H54 (cell line): ENCODE data around the gene FAM53C.
"Not testable (repeated sequence)": the region's sequence is repeated elsewhere in the genome, so short reads cannot be mapped to it uniquely, and the experiment has no call there.

Experiments
- DNase-seq: peaks from one replicate; pipeline ENCODE4 v3.0.0; 2011; ENCODE audit warnings: low spot score, mixed read lengths; ENCODE audit not compliant: insufficient read length
- FAIRE-seq: peaks from 3 replicates; lab custom pipeline; 2011; peaks lifted over from hg19 to GRCh38; lab: Jason Lieb, UNC
- POLR2A ChIP-seq: IDR thresholded peaks from 2 replicates; pipeline ENCODE4 v1.6.1; 2011; ENCODE audit warnings: low read depth, mild to moderate bottlenecking, low read length

FAM53C gene

DNA sequence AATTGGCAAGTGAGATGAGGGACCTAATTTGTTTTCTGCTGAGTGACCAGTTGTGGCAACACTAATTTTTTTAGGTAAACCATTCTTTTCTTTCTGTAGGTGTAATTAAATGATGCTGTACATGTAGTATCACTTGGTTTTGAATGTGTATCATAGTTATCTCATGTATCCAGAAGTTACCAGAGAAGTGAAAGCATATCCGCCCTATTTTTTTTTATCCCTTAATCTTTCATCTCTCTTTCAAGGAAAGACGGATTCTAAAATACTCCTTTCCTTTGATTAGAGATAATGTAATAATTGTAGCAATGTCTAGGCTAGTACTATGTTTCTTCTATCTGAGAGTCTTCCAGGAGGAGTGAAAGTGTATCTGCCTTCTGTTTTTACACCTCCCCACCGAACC is 21.6 kb downstream of the FAM53C start:
- DNase-seq (no peak), FAIRE-seq (no peak)
- TF ChIP-seq POLR2A = no peak

DNA sequence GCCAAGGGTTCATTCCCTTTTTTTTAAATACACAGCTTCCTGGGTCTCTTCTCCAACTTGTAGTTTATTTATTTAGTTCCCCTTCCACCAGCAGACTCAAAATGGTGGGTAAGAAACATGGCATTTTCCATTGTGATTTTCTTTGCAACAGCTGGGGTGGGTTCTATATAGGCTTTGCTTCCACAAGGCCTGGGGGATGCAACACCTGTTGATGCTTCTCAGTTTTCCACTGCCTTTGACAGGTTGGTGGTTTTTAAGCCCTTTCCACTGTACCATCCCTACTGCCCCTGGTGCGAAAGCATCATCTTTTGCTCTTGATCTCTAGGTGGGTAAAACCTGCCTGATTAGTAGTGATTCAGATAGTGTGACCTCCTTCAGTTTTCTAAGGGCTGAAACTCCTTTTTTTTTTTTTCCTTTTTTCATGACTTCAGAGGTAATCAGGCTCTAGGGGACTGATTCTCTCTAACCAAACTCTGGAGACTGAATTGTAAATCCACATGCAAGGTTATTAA is 22.9 kb downstream of the FAM53C start:
- TF ChIP-seq POLR2A = no peak
- FAIRE-seq (no peak), DNase-seq (no peak)

DNA sequence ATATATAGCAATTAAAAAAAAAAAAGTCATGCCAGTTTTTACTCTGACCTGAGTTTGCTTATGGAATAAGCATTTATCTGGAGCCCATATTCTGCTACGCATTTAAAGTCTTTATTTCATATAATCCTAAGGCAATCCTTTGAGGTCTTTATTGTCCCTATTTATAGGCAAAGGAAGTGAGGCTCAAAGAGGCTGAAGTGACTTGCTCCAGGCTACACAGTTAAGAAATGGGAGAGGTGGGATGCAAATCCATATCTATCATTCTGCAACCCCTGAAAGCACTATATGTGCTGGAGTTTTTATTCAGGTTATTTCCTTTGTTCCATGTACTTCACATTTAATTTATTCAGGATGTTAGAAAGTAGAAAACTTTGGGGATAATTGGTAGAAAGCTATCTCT is 26.5 kb downstream of the FAM53C start:
- DNase-seq = no peak
- no peak for TF ChIP-seq POLR2A
- FAIRE-seq = no peak

DNA sequence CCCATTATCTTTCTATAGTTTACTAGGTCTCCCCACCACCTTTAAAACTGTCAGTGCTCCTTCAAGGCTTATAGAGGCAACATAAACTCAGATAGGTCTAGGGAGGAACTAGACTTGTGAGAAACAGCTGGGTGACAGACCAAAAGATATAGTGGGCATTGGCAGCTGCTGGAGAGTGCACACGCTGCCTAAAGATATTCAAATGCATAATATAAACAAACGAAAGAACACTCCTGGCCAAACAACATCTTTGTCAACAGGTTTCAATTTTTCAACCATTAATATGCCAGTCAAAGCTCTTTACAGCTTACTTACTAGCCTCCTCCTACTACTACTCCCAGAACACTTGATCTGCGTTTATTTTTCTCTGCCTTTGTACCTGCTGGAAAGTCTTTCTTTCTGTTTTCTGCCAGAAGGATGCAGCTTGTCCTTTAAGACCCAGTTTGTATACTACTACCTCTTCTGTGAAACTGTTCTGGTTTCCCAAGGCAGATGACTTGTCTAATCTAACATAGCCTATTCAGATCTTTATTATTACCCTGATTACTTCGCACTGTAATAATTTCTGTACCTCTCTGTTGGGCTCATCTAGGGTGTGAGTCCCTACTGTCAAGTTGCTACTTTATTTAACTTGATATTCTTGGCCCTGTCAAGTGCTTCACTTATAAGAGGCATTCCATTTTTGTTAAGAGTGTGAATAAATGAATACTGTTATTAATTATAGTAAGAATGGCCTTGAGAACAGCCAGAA is 28.7 kb downstream of the FAM53C start:
- TF ChIP-seq POLR2A = no peak
- no peak for FAIRE-seq
- no peak for DNase-seq

DNA sequence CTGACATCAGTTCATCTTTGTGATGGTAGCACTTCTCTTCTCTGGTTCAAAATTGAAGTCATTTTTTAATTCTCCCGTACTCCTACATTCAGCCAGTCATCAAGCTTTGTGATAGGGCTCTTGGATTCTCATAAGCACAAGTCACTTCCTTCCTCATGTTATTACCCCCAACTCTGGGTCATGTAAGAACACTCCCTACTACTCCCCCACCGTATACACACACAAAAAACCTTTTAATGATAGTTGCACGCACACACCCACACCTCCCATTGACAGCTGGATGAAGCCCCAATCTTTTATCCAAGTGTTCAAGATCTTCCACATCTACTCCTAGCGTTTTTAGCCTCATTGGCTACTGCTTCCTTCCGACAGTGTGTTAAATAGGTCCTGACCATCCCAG is 31.2 kb downstream of the FAM53C start:
- TF ChIP-seq POLR2A = no peak
- FAIRE-seq (no peak), DNase-seq (no peak)

DNA sequence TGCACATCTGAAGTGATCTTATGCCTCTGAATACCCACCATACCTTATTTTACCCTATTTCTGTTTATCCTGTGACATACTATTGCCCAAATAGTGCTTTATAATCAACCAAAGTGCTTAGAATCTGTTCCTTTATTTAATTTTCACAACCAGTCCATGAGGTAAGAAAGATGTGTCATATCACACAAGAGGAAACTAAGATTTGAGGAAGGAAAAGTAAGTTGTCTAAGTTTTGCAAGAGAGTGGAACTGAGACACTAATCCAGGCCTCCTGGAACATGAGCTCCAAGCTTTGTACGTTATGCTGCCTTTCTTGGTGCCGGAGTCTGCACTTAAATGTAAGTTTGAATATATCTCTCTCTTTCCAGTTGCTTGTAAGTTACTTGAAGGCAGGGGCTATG is 31.6 kb downstream of the FAM53C start:
- no peak for FAIRE-seq
- no peak for DNase-seq
- no peak for TF ChIP-seq POLR2A

DNA sequence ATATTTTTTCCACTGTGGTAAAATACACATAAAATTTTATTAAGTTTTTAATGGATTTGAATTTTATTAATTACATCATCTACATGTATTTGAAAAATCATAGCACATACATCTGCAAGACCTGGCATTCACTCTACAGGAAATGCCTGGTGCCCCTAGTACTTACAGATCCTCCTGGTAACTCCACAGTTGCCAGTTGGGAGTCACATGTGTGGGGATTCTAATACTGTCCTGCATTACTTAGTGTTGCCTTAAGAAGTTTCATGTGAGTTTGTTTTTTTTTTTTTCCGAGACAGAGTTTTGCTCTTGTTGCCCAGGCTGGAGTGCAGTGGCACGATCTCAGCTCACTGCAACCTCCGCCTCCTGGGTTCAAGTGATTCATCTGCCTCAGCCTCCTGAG is 32.5 kb downstream of the FAM53C start:
- DNase-seq (no peak), FAIRE-seq (no peak)
- no peak for TF ChIP-seq POLR2A

DNA sequence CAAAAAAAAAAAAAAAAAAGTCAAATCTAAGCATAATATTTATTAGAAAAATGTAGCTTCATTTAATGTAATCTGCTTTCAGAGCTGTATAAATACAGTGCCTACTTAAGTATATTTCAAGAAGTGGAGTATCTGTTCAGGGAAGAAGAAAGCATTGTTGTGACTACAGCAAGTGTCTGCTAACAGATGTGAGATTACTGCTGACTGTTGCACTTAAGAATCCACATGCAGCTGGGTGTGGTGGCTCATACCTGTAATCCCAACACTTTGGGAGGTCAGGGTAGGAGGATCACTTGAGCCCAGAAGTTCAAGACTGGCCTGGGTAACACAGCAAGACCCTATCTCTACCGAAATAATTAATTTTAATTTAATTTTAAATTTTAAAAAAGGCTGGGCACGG is 33.4 kb downstream of the FAM53C start:
- FAIRE-seq (no peak), DNase-seq (no peak)
- TF ChIP-seq POLR2A = no peak

DNA sequence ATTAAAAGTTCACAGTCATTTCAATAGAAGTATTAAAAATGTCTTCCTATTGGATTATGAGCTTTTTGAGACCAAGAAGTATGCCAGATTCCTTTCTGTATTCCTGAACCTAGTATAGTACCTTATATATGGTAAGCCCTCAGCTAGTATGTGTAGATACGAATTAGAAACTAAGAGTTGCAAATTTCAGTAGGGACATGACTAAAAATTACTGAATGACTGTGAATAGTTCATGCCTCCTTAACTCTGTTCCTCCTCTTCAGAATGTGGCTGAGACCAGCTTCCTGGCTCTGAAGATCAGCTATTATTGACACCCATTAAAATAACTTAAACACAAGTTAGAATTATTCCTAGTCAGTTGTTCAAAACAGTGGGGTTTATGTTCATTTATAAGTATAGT is 34.2 kb downstream of the FAM53C start:
- TF ChIP-seq POLR2A = no peak
- FAIRE-seq (no peak), DNase-seq (no peak)

DNA sequence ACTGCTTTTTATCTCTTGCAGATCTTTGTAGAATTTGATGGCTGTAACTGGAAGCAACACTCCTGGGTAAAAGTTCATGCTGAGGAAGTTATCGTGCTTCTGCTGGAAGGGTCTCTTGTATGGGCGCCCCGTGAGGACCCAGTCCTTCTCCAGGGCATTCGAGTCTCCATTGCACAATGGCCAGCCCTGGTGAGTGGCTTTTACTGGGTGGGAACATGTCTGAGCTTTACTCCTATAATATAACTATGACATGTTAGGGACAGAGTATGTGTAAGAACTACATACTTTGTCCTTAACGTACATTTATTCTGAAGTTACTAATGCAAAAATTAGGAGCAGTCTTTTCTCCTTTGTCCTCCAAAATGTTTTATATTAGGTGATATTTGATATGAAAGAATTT is 34.6 kb downstream of the FAM53C start:
- DNase-seq (no peak), FAIRE-seq (no peak)
- no peak for TF ChIP-seq POLR2A

DNA sequence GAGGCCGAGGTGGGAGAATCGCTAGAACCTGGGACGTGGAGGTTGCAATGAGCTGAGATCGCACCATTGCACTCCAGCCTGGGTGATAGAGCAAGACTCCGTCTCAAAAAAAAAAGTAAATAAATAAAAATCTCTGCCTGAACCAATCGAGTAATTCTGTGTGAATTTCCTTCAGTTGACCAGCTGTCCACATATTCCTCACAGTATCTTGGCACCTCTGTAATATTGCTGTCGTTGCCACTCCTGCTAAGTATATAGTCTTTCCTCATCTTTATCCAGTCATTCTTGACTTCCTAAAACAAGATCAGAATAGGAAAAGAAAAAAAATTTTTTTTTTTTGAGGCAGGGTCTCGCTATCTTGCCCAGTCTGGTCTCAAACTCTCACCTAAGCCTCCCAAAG is 44.3 kb downstream of the FAM53C start:
- no peak for DNase-seq
- no peak for TF ChIP-seq POLR2A
- no peak for FAIRE-seq

DNA sequence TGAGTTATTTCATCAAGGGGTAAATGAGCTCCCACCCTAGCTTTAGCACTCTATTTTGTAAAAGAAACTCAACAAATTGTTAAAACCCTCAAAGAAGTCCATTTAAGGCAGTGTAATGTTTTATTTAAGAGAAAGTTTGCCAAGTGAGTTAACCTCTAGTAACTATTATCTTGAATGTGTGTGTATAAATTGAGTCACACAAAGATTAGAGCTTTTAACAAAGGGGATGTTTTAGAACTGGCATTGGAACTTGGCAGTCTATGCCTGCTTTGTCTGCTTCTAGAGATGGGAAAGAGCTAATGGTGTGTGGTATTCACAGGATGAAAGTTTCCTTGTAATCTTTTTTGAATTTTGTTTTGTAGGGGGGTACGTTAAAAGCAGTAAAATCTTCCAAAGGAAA is 47.6 kb downstream of the FAM53C start:
- DNase-seq = no peak
- no peak for TF ChIP-seq POLR2A
- FAIRE-seq = no peak

DNA sequence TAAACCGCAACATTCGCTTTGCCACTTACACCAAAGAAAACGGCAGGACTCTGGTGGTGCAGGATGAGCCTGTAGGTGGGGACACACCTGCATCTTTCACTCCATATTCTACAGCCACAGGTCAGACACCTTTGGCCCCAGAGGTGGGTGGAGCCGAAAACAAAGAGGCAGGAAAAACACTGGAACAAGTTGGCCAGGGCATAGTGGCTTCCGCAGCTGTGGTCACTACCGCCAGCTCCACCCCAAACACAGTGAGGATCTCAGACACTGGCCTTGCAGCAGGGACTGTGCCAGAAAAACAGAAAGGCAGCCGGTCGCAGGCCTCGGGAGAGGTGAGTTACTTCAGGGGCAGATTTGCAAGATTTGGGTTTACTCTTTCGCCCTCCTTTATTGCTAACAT is 48.2 kb downstream of the FAM53C start:
- DNase-seq (no peak), FAIRE-seq (no peak)
- TF ChIP-seq POLR2A = no peak

DNA sequence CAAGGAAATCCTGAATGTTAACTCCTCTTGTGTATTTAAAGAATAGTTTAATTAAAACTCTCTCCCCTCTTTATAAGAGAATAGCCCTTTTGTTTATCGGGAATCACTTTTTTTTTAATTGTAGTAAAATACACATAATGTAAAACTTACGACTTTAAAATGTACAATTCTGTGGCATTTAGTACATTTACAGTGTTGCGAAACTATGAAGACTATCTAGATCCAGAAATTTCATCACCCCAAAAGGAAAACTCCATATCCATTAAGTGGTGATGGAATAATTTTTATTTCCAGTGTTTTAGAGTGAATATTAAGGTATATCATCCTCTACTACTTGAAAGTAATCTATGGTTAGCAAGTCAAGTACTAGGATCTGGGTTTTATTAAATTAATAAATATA is 51.3 kb downstream of the FAM53C start:
- TF ChIP-seq POLR2A = no peak
- FAIRE-seq (no peak), DNase-seq (no peak)

DNA sequence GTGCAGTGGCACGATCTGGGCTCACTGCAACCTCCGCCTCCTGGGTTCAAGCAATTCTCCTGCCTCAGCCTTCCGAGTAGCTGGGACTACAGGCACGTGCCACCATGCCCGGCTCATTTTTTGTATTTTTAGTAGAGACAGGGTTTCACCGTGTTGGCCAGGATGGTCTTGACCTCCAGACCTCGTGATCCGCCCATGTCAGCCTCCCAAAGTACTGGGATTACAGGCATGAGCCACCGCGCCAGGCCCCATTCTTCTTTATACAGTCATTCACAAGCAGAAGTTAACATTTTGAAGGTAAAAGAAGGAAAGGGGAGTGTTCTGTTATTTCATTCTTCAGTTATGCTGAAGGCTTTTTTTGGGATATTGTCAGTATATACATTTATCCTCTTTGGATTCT is 51.8 kb downstream of the FAM53C start:
- not testable (repeated sequence) for FAIRE-seq, DNase-seq

DNA sequence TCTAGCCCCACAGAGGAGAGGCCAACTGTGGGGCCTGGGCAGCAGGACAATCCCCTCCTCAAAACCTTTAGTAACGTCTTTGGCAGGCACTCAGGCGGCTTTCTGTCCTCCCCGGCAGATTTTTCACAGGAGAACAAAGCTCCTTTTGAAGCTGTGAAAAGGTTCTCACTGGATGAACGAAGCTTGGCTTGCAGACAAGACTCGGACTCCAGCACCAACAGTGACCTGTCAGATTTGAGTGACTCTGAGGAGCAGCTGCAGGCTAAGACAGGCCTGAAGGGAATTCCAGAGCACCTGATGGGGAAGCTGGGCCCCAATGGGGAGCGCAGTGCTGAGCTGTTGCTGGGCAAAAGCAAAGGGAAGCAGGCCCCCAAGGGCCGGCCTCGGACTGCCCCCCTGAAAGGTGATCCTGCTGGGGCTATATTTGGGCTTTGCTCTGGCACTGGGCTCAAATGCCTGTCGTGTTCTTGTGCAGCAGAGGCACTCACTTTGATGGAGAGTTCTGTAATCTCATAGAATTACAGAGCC is 53.9 kb downstream of the FAM53C start:
- no peak for DNase-seq
- no peak for FAIRE-seq
- no peak for TF ChIP-seq POLR2A
